Measurements from ENCODE around the gene DCAF10.
"Not testable (repeated sequence)": the region's sequence is repeated elsewhere in the genome, so short reads cannot be mapped to it uniquely, and the experiment has no call there.

The DCAF10 gene

DNA sequence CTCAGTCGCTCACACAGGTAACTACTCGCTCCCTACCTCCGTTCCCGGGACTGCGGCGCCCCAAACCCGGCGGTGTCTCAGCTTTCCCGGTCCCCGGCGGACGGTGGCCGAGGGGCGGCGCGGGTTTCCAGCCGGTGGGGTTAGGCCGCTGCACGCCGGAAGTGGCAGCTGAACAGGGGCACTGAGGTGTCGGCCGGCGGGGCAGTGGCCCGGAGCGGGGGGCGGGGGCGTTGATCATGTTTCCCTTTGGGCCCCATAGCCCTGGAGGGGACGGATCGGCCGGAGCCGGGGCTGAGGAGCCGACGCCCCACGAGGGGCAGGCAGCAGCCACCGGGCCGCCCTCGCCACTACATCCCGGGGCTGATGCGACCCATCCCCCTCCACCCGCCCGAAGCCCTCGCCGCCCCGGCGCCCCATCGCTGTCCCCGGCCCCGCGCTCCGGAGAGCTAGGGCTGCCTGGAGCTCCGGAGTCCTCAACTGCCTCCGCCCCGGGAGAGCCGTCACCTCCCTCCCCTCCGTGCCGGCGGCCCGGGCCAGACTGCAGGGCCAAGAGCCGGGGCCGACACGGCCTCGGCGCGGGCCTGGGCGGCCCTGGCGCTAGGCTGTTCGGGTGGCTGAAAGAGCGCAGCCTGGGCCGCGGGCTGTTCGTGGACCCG, at the start of gene DCAF10:
Gene DCAF10 (plus strand): TSS at position 167 of the 656 bp plus-strand sequence. CDS start 70 bp downstream, at position 237.
- no peak for DNase-seq (ENCODE audit: low read depth, low spot score)
- H3K4me3 ChIP-seq, result peak within 1 kb of the TSS; percentile 89
- H3K36me3 ChIP-seq (ENCODE audit: insufficient read depth, low read length), result peaks cover 9% of the 10 kb centered on the region
- peak within 1 kb of the TSS; percentile 93 for H3K9ac ChIP-seq (ENCODE audit: insufficient read length)
- TF ChIP-seq POLR2AphosphoS5 (IDR thresholded peaks at IDR 0.05; ENCODE audit: borderline replicate concordance, low read depth, low read length) (peak; percentile 92), EZH2 (IDR thresholded peaks at IDR 0.05) (no peak)
- no peak within 1 kb of the TSS for H3K27ac ChIP-seq
- no peaks in the 10 kb centered on the region for H3K9me3 ChIP-seq (ENCODE audit: low read depth, low read length)

- Histone ChIP-seq H3K36me3 (ENCODE audit: insufficient read depth, low read length) (no peaks in the 10 kb centered on the region), H3K4me3 (no peak overlapping the region), H3K9me3 (ENCODE audit: low read depth, low read length) (no peaks in the 10 kb centered on the region), H3K27ac (no peak overlapping the region), H3K9ac (ENCODE audit: insufficient read length) (no peak overlapping the region)
- TF ChIP-seq FOXP2 (optimal IDR thresholded peaks at IDR 0.05; ENCODE audit: control extremely low read depth, extremely low read length, insufficient read depth) (no peak), EZH2 (IDR thresholded peaks at IDR 0.05) (no peak), POLR2AphosphoS5 (IDR thresholded peaks at IDR 0.05; ENCODE audit: borderline replicate concordance, low read depth, low read length) (no peak)
- DNase-seq (ENCODE audit: low read depth, low spot score), result no peak
Observed at GRCh38 chr9:37751186-37751585, 49.4 kb upstream of the DCAF10 start.

DNA sequence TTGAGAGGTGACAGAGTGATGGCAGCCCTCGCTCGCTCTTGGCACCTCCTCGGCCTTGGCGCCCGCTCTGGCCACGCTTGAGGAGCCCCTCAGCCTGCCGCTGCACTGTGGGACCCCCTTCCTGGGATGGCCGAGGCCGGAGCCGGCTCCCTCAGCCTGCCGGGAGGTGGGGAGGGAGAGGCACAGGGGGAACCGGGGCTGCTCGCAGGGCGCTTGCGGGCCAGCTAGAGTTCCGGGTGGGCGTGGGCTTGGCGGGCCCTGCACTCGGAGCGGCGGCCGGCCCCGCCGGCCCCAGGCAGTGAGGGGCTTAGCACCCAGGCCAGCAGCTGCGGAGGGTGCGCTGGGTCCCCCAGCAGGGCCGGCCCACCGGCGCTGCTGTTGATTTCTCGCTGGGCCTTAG, 48.9 kb upstream of the DCAF10 start:
- not testable (repeated sequence) for DNase-seq (ENCODE audit: low read depth, low spot score); H3K4me3 ChIP-seq; H3K9me3 ChIP-seq (ENCODE audit: low read depth, low read length); H3K9ac ChIP-seq (ENCODE audit: insufficient read length); H3K27ac ChIP-seq; H3K36me3 ChIP-seq (ENCODE audit: insufficient read depth, low read length)

DNA sequence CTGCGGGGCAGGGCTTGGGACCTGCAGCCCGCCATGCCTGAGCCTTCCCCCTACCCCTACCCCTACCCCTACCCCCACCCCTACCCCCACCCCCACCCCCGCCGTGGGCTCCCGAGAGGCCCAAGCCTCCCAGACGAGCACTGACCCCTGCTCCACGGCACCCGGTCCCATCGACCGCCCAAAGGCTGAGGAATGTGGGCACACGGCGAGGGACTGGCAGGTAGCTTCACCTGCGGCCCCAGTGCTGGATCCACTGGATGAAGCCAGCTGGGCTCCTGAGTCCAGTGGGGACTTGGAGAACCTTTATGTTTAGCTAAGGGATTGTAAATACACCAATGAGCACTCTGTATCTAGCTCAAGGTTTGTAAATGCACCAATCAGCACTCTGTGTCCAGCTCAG, 48.5 kb upstream of the DCAF10 start:
- not testable (repeated sequence) for DNase-seq (ENCODE audit: low read depth, low spot score); H3K27ac ChIP-seq; H3K9me3 ChIP-seq (ENCODE audit: low read depth, low read length); H3K4me3 ChIP-seq; H3K9ac ChIP-seq (ENCODE audit: insufficient read length); H3K36me3 ChIP-seq (ENCODE audit: insufficient read depth, low read length)

DNA sequence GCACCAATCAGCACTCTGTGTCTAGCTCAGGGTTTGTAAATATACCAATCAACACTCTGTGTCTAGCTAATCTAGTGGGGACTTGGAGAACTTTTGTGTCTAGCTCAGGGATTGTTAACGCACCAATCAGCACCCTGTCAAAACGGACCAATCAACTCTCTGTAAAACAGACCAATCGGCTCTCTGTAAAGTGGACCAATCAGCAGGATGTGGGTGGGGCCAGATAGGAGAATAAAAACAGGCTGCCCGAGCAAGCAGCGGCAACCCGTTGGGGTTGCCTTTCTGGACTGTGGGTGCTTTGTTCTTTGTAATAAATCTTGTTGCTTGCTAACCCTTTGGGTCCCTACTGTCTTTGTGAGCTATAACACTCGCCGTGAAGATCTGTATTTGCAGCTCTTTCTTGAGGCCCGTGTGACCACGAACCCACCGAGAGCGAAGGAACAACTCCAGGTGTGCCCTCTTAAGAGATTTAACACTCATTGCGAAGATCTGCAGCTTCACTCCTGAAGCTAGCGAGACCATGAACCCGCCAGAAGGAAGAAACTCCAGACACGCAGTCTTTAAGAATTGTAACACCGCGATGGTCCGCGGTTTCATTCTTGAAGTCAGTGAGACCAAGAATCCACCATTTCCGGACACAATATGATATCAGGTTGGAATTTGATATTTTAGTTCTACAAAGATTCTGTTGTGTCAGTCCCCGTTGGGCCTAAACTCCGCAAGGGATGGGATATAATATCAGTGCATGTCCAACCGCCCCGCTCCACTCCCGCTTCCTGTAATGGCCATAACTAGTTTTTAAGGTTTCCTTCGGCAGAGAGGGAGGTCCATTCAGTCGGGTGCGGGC, 47.7 kb upstream of the DCAF10 start:
- H3K4me3 ChIP-seq, result peak overlapping the region; percentile 94
- no peaks in the 10 kb centered on the region for H3K9me3 ChIP-seq (ENCODE audit: low read depth, low read length)
- no peaks in the 10 kb centered on the region for H3K36me3 ChIP-seq (ENCODE audit: insufficient read depth, low read length)
- H3K27ac ChIP-seq, result no peak overlapping the region
- DNase-seq (ENCODE audit: low read depth, low spot score), result no peak
- no peak for TF ChIP-seq EZH2 (IDR thresholded peaks at IDR 0.05)
- no peak for TF ChIP-seq POLR2AphosphoS5 (IDR thresholded peaks at IDR 0.05; ENCODE audit: borderline replicate concordance, low read depth, low read length)
- TF ChIP-seq FOXP2 (optimal IDR thresholded peaks at IDR 0.05; ENCODE audit: control extremely low read depth, extremely low read length, insufficient read depth), result no peak
- peak overlapping the region; percentile 84 for H3K9ac ChIP-seq (ENCODE audit: insufficient read length)

- H3K36me3 ChIP-seq (ENCODE audit: insufficient read depth, low read length), result no peaks in the 10 kb centered on the region
- H3K9ac ChIP-seq (ENCODE audit: insufficient read length), result peak within 1 kb of the TSS; percentile 84
- H3K9me3 ChIP-seq (ENCODE audit: low read depth, low read length), result no peaks in the 10 kb centered on the region
- DNase-seq (ENCODE audit: low read depth, low spot score), result no peak
- peak within 1 kb of the TSS; percentile 94 for H3K4me3 ChIP-seq
- H3K27ac ChIP-seq, result no peak within 1 kb of the TSS
- TF ChIP-seq EZH2 (IDR thresholded peaks at IDR 0.05) (no peak), POLR2AphosphoS5 (IDR thresholded peaks at IDR 0.05; ENCODE audit: borderline replicate concordance, low read depth, low read length) (peak; percentile 53; the same call in 1 of the 2 replicates), FOXP2 (optimal IDR thresholded peaks at IDR 0.05; ENCODE audit: control extremely low read depth, extremely low read length, insufficient read depth) (no peak)
Observed at GRCh38 chr9:37753489-37754190, 47.0 kb upstream of the DCAF10 start, which contains the start of gene TRMT10B. TRMT10B (plus strand) TSS chr9:37753805; CDS start chr9:37761932, 8,127 bp downstream.

DNA sequence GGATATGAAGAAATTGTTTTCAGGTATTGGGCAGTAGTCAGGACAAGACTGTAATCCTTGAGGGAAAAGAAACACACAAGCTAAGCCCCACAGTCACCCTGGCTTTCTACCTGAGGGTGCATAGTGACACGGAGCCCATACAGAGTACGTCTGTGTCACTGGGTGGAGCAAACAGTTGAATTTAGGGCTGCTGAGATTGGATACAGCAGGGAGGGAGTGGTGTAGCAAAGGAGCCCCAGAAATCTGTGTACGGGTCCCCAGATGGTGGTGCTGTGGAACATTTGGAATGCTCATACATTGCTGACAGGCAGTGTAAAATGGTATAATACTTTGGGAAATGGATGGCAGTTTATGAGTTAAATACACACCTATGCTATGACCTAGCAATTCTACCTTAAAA, 41.9 kb upstream of the DCAF10 start:
- TF ChIP-seq FOXP2 (optimal IDR thresholded peaks at IDR 0.05; ENCODE audit: control extremely low read depth, extremely low read length, insufficient read depth) (no peak), POLR2AphosphoS5 (IDR thresholded peaks at IDR 0.05; ENCODE audit: borderline replicate concordance, low read depth, low read length) (no peak), EZH2 (IDR thresholded peaks at IDR 0.05) (no peak)

DNA sequence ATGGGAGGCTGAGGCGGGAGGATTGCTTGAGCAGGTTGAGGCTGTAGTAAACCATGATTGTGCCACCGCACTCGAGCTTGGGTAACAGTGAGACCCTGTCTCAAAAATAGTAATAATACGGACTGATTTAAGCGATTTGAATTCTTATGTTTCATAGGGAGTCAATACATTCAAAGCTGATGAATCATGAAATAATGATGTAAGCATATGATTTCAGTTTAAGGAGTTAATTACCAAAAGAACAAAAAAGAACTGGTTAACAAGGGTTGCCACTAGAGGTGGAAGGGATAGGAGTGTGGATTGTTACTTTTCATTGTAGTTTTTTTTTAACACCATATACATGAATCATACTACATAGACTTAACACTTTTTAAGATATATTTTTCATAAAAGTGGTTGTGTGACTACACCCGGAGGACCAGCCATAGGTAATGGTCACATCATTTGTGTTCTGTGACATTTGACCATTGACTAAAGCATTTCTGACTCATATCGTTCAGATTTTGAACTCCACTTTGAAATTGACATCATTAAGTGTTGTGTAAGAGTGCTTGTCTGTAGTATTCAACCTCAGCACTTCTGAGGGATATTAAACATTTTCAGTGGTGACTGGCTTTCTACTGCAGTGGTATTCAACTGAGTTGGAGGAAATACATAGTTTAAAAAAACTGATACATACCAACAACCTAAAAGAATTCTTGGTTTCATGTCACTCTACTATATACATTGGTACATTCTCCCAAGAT, 40.0 kb upstream of the DCAF10 start:
- Histone ChIP-seq H3K4me3 (no peak overlapping the region), H3K36me3 (ENCODE audit: insufficient read depth, low read length) (no peaks in the 10 kb centered on the region), H3K27ac (no peak overlapping the region), H3K9ac (ENCODE audit: insufficient read length) (no peak overlapping the region), H3K9me3 (ENCODE audit: low read depth, low read length) (no peaks in the 10 kb centered on the region)
- TF ChIP-seq POLR2AphosphoS5 (IDR thresholded peaks at IDR 0.05; ENCODE audit: borderline replicate concordance, low read depth, low read length) (no peak), FOXP2 (optimal IDR thresholded peaks at IDR 0.05; ENCODE audit: control extremely low read depth, extremely low read length, insufficient read depth) (no peak), EZH2 (IDR thresholded peaks at IDR 0.05) (no peak)
- no peak for DNase-seq (ENCODE audit: low read depth, low spot score)

More for the DNA sequence above, 41.9 kb upstream of the DCAF10 start:
- Histone ChIP-seq H3K9me3 (ENCODE audit: low read depth, low read length) (no peaks in the 10 kb centered on the region), H3K36me3 (ENCODE audit: insufficient read depth, low read length) (no peaks in the 10 kb centered on the region), H3K9ac (ENCODE audit: insufficient read length) (no peak overlapping the region), H3K27ac (no peak overlapping the region), H3K4me3 (no peak overlapping the region)
- DNase-seq (ENCODE audit: low read depth, low spot score), result no peak

Data from SK-N-MC (cell line).